ENCODE results near the gene TBC1D22A.

The TBC1D22A gene

DNA sequence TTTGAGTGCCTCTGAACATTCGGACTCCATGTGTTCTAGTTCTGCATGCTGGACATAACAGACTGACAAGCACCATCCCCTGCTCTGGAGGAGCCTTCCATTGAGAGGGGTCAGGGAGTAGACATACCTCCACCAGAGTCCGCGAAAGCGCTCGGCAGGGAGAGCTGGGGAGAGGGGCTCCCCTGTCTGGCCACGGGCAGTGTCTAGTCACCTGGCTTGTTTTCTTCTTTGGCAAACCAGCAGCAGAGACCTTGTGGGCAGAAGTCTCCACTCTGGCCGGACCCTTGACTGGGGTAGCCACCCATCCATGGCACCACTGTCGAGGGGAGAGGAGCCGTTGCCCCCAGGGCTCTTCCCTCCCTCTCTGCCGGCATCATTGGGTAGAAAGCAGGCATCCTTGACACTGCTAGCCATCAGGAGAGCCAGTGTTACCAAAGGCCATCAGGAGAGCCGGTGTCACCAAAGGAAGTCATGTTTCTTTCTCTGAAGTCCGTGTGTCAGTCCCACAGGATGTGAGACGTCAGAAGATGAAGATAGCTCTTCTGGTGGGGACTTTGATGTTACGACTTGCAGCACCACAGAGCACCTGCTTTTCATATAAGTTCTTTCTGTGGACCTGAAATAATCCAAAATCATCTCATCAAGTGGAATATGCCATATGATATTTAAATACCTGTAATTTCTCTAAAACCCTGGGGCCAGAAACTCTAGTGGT, 305.6 kb downstream of the TBC1D22A start:
- DNase-seq, result no peak

DNA sequence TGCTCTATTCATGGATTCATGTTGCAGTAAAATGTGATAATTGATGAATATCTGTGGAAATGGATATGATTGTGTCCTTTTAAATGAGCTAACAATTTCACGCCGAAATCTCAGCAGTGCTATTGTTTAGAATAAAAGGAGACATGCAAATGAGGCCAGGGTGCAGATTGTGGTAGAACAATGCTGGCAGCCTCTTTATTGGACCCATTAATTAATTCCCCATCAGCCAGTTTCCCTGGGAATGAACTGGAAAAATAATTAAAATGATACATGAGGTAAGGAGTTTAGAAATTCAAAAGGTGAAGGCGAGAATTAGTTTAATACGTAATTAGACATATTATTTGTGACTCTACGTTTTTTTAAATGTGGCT, 306.2 kb downstream of the TBC1D22A start:
- no peak for DNase-seq

DNA sequence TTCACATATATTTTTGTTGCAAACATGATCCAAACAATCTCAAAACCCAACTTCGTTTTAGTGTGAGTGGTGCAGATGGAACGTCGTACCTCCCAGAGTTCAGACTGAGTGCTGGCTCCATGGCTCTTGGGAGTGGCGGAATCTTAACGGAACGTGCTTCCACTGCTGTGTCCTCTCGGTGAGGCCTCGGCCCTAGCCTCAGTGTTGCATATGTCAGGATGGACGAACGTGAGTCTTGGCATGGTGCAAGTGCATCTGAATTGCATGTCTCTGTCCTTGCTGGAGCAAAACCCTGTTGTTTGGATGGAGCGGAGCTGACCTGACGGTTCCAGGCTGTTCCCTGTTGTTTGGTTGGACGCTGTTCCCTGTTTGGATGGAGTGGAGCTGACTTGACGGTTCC, 306.8 kb downstream of the TBC1D22A start:
- no peak for DNase-seq

DNA sequence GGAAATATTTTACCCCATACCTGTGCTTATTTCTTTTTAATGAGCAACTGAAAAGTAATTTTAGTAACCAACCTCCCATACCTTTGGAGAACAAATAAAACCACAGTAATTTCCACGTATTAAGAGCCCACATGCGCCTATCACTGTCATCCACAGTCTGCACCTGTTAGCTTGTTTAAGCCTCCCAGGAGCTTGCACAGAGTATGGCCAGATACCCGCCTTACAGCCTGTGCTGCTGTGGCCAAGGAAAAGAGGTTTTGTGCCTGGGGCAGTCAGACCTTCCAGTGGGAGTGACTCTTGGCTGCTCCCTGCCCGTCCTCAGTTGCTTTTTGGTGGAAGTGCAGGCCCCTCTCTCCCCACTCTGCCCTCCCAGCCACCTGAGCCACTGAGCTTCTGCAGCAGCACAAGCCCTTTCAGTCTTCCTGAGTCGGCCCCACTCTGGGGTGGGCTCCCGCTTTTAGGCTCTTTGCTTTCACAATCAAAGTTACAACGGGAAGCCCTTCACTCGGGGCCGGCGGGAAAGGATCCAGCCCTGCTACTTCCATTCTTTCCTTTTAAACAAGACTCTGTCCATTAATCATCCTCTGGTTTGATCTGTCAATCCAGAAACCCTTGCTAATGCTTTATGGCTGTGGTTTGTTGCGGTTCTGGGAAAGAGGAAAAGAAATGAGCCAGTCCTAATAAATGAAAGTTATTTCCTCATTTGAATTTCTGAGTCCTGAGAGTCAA, 308.8 kb downstream of the TBC1D22A start:
- DNase-seq, result no peak

DNA sequence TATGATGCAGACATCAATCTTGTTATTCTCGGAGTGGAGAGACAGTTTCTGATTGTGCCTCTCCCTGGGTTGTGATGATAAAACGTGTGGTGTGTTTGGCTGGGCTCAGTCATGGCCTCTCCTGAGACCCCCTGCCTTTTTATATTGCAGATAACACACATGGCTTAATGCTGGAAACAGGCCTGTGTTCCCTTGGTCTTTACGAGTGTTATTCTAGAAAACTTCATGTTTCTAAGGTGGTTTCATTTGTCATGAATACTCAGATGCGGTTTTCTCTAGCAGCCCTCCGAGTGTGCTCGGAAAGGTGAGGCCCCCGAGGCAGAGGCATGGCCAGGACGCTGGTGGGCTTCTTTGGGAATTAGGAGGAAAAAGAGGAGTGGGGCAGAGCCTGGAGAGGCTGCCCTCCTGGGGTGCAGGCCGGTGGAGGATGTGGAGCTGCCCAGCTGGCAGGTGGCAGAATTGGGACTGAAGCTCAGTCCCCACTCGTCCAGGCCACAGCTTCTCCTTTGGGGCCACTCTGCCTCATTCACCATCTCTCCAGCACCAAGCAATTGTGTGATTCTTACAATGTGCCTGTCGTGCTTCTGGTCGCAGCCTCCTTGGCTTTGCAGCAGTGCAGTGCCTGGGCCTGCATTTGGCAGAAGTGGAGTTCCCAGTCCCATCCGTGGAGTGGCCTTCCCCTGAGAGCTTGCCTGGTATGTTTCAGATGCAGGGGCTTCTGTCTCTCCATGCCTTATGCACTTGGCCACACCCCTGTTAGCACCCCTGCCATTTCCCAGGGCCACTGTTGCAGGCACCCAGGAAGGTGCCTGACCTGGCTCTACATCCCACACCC, 309.6 kb downstream of the TBC1D22A start:
- DNase-seq, result no peak

DNA sequence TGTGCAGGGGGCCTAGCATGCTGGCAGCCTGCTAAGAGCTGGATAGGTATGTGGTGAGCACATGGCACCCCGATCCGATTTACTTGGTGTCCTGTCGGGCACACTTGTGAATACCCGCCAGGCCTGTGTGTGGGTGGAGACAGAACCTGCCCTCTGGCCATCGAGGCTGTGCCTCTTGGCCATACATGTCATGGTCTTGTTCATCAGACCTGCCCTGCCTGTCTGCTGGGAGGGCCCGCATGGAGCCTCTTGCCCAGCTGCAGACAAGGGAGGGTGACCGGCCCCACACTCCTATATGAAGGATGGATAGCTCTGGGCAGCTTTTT, 310.2 kb downstream of the TBC1D22A start:
- DNase-seq, result no peak

DNA sequence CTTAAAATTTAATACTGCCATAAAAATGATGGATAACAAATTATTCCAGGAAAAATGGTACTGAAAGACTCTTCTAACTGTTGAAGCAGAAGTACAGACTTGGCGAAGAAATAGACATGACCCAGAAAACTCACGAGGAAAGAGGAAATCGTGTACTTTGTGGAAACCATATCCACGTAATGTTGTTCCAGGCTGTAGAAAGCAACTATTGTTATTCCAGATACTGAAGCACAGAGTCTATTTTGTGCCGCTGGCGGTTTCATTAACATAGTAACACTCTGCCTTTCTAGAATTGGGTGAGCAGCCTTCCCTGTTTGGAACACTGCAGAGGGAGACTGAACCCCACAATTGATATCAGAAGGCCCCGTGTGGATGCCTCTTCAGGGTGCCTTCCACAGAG, 310.6 kb downstream of the TBC1D22A start:
- DNase-seq, result no peak

DNA sequence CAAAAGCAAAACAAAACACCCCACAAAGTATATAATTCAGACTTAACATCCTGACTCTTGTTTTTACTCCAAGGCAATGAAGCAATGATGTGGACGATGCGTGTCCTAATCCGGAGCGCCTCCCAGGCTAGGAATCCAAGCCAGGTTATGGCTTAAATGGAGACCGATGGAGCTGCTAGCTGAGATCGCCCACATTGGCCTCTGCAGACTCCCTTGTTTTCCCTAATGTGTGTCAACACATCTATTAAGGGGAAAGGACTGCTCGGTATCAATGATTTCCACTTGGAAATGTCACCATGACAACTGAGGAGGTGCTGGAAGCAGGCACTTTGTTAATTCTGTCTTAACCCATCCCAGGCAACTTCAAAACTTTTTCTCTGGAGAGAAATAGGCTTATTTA, 311.7 kb downstream of the TBC1D22A start:
- no peak for DNase-seq

DNA sequence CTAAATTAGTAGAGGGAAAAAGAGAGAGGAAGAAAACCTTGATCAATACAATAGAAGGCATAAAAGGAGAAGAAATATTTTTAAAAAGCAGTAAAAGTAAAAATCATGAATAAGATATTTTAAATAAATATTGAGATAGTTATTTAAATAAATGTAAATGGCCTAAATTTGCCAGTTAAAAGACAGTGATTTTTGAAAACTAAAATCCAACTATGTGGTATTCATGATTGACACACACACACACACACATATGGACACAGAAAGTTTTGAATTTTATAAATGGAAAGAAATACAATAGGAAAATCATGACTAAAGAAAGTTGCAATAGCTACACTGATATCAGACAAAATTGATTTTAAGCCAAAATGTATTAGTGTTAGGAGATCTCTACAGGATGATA, 313.1 kb downstream of the TBC1D22A start:
- no peak for DNase-seq

DNA sequence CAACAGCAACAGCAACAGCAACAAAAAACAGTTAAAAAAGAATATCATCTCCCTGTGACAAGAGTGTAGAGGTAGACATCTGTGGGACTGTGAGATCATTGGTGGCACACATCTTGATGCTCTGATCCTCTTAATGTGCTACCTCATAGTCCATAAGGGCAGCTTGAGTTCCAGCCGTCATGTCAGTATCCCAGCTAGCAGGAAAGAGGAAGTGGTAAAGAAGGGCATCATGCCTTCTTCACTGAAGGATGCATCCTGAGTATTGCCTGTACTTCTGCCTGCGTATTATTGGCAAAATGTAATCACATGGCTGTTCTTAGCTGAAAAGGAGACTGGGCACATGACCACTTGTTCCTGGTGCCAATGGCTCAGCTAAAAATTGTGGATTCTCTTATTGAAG, 314.3 kb downstream of the TBC1D22A start:
- no peak for DNase-seq

DNA sequence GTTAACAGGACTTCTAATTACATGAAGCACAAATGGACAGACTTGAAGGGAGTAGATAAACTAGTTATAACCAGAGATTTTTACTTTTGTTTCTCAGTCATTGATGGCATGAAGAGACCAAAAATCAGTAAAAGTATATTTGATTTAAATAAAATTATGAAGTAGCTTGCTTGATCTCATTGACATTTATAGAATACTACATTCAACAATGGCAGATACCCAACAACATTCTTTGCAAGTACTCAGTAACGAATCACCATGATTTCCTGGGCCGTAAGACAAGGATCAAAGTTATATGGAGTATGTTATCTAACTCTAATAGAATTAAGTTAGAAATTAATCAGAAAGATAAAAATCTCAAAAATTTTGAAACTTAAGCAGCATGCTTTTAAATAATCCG, 317.6 kb downstream of the TBC1D22A start:
- no peak for DNase-seq

DNA sequence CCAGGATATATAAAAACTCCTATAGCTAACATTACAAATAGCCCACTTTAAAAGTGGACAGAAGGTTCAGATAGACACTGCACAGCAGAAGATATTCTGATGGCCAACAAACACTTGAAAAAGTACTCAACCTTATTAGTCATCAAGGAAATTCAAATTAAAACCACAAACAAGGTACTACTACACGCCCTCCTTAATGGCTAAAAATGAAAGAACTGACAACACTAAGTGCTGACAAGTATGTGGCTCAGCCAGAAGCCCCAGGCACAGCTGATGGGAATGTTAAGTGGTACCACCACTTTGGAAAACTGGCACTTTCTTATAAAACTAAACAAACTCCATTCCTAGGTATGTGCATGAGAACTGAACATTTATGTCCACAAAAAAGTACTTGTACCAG, 320.1 kb downstream of the TBC1D22A start:
- DNase-seq, result no peak

DNA sequence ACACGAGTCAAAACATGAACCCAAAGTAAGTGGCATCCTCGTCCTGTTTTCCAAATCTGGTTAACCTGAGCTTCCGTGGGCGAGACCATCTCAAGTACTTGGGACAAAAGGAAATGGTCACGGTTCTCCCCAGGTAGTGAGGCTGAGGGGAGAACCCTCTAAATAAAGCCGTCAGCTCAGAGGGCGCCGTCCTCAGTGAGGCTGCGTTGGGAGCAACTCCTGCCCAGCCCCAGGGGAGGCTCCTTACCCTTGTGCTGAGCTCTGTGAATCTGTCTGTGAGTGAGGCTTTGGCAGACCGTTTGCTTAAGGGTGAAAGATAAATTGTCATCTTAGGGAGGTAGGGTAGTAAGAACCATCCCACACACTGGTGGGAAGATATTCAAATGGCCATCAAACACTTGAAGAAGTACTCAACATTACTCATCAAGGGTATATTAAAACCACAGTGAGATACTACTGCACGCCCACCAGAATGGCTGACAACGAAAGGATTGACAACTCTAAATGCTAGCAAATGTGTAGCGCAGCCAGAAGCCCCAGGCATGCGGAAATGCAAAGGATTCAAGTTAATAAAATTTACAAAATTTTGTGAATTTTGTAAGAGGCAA, 321.0 kb downstream of the TBC1D22A start:
- DNase-seq, result no peak

DNA sequence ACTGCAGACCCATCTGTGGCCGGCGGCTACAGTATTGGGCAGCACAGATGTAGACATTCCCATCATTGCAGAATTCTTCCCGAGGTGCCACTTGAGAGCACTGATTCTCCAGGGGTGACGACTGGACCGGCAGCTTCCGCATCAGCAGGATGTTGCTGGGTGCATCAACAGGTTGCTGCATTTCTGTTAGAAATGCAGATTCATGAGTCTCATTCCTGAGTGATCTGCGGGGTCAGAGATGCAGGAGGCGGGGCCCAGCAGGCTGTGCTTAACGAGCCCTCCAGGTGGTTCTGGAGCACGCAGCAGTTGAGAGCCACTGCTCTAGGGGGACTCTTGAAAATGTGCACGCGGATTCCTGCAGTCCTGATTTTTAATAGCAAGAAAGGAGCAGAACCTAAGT, 321.8 kb downstream of the TBC1D22A start:
- DNase-seq, result no peak

DNA sequence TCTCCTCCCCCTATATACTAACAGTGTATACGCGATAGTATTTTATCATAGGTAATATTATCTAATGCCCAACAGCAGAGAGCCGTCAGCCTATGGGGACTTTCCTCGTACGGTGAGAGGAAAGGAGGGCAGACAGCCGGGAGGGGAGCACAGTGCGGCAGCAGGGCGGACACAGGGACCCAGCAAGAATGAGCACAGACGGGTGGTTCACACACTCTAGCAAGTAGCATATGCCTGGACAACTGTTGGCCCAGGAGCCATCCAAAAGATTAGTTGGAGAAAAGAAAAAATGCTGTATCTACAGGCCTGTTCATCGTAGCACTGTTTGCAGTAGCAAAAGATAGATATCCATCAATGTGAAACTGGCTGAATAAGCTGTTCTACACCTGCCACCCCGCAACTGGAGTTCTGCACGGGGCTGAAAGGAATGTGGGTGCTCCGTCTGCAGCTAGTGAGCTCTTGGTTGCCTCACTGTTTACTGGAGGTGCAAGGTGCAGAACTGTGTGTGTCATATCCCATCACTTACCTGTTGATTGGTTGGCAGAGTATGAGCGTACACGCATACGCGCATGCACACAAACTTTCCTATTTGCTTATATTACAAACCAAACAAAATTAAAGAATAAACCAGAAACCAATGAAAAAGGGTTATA, 324.3 kb downstream of the TBC1D22A start:
- DNase-seq, result no peak

DNA sequence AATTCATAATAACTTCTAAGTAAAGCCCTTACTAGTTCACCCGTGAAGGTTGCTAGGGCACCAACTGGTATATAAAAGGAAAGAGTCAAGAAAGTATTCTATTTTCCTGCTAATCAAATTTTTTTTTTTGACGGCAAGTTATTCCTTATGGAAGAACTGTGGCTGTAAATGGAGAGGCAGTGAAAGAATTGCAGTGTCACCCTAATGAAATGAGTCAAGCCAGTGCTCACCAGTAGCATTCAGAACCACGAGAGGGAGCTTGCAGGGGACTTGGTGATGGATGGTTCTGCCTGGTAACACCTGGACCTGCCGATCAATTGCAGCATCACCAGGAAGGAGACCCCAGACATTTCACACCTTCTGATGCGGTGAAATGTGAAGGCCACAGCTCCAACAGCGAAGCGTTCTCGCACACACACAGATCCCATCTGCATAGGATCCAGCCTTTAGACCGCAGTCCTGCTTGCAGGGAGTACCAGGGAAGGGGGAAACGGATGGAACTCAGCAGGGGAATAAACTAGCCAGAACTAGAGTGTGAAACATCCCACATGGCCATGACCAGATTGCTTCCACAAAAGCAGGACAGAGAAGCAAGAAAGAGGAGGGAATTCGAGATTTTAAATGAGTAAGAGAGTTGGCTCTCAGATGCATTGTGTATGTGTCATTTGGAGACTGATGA, 326.2 kb downstream of the TBC1D22A start:
- no peak for DNase-seq

DNA sequence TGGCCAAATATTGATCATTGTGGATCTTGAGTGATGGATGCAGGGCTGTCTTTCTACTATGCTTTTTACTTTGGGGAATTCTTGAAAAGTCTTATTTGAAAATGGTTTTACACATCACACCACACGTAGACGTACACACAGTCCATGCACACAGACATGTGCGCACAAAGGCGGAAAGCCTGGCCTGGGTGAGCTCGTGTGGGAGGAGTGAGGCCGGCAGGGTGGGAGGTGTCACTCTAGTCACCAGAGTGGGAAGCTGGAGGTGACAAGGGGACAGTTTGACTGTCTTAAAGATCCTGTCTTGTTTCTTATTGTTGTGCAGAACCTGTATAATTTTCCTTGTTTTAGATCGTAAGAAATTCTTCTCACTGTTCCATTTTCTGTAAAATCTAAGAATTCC, 326.9 kb downstream of the TBC1D22A start:
- DNase-seq, result no peak

DNA sequence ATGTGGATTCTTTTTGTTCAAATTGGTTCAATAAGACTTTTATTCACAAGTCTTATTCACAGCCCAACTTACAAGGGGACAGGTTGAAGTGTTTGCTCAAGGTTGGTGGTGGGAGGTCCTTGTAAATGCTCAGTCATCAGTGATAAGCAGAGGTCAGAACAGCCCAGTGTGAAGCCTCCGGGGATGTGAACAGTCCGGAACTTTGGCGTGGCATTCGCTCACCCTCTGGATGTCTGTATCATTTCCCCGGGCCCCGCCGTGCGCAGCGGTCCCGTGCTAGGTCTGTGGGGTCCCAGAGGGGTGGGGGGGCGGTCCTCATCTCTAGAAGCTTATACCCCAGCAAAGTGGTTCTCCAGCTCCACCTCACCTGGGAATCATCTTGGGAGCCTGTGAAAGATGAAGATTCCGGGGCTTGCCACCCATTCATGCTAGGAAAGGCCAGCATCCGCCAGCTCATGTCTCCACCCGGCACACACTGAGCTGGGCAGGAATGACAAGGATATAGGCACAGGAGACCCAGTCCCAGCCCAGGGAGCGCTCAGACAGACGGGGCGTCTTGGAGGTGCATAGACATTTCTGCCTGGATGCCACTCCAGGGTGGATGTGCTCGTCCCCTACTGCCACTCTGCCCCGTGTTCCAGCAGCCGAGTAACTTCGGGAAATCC, 327.5 kb downstream of the TBC1D22A start:
- DNase-seq, result no peak

DNA sequence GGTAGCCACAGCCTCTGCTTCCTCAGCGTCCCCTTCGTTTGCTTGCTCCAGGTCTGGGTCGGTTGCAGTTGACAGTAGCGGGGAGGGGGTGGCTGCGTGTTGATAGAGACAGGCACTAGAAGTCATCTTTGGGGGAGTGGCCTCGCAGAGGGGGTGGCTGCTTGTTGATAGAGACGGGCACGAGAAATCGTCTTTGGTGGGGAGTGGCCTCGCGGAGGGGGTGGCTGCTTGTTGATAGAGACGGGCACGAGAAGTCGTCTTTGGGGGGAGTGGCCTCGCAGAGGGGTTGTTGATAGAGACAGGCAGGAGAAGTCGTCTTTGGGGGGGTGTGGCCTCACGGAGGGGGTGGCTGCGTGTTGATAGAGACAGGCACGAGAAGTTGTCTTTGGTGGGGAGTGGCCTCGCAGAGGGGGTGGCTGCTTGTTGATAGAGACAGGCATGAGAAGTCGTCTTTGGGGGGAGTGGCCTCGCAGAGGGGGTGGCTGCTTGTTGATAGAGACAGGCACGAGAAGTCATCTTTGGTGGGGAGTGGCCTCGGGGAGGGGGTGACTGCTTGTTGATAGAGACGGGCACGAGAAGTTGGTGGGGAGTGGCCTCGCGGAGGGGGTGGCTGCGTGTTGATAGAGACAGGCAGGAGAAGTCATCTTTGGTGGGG, 328.3 kb downstream of the TBC1D22A start:
- DNase-seq, result no peak

DNA sequence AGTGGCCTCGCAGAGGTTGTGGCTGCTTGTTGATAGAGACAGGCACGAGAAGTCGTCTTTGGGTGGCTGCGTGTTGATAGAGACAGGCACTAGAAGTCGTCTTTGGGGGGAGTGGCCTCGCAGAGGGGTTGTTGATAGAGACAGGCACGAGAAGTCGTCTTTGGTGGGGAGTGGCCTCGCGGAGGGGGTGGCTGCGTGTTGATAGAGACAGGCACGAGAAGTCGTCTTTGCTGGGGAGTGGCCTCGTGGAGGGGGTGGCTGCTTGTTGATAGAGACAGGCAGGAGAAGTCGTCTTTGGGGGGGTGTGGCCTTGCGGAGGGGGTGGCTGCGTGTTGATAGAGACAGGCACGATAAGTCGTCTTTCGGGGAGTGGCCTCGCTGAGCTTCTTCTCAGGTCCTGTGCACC, 328.8 kb downstream of the TBC1D22A start:
- DNase-seq, result no peak

DNA sequence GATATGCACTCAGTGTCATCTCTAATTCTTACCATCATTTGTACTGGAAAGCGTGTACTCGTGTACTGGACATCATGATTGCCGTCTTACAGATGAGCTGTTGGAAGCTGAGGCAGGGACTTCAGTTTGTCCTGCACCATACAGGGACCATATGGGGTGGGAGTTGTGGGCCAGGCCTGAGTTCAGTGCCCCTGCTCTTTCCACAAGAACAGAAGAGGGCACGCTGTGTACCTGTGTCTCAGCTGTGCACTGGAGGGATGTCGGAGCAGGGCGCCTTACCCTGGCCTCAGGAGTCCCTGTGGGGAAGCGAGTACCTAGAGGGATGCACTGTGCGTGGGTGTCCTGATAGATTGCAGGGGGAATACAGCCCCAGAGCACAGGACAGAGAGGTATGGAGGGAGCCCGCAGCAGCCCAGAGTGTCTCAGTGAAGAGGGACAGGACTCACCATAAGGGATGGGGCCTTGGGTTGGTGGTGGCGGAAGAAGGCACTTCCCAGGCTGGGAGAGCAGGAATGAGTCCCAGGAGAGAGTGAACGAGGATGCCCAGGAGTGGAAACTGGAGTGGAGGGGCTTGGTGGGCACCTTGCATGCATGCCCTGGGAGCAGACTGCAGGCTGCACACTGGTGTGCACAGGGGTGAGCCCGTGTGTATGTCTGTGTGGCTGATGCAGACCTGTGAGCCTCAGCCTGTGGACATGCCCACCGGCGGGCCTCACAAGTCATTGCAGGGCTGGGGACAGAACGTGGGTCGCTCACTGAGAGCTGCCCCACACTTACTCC, 329.7 kb downstream of the TBC1D22A start:
- no peak for DNase-seq
